HG03521 (cell line): Measurements from ENCODE around the gene SELENOO.

ENCODE experiments used
- ATAC-seq: cut with Tn5 transposase; IDR thresholded peaks from one replicate; pipeline ENCODE4 v1.9.1; 2021; ENCODE audit warnings: mild to moderate bottlenecking, moderate library complexity; ENCODE audit not compliant: unreplicated experiment

SELENOO gene

DNA sequence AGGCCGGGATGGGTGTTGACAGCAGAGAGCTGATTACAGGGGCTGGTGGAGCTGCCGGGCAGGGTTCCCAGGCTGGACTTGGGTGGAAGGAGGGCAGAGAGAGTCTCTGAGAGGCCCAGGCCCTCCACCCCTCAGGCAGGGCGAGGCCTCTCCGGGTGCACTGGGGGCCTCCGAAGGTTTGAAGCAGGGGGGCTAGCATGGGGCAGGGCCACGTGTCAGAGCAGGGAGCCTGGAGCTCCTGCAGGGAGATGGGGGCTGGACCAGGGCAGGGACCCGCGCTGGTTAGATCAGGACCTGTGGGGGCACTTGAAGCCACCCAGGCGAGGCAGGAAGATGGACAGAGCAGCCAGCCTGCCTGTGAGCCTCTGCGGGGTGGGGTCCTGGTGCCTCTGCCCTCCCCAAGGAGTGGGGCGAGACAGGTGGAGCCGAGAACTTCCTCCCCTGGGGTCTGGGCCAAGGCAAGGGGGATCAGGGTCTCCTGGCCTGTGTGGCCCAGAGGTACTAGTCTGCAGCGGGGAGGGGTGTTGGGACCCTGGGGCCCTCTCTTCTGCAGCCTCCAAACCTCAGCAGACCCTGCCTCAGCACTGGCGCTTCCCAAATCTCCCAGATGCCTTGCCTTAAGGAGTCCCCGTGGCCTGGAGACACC is 29.4 kb upstream of the SELENOO start:
- ATAC-seq: no peak

DNA sequence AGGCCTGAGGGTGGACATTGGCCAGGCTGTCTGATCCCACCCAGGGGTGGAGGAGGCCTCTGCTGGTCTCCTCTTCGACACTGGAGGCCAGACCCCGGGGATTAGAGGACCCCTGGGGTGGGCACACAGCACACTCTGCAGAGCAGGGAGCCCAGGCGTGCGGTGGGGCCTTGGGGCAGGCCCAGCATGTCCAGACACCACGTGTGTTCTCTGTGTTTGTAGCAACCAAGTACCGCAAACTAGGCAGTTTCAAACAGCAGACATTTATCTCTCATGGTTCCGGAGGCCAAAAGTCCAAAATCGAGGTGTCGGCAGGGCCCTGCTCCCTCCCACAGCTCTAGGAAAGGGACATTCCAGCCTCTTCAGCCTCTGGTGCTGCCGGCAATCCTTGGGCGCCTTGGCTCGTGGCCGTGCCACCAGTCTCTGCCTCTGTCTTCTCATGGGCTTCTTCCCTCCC is 28.8 kb upstream of the SELENOO start:
- ATAC-seq: no peak

- ATAC-seq: no peak
Measured at GRCh38 chr22:50173311-50173982, 27.4 kb upstream of the SELENOO start.

DNA sequence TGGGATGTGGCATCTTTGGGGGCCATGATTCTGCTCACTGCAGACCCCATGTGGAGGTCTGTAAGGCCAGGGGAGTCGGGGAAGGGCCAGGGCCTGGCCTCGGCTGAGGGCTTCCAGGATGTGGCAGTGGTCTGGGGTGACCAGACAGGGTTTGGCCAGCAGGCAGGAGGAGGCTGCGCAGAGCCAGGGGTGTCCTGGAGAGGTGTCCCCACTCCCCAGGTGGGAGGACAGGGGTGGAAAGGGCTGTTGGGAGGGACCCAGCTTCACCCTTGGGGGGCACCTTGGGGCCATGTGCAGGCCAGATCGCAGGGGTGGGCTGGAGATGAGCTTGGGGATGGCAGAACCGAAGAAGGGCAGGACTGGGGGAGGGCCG is 26.8 kb upstream of the SELENOO start:
- no peak for ATAC-seq

- no peak for ATAC-seq
Measured at GRCh38 chr22:50174382-50175190, 26.2 kb upstream of the SELENOO start.

- ATAC-seq: no peak
Measured at GRCh38 chr22:50175191-50175461, 25.7 kb upstream of the SELENOO start.

GRCh38 chr22:50175921-50176849 is 24.6 kb upstream of the SELENOO start:
- no peak for ATAC-seq

- ATAC-seq: no peak
Measured at GRCh38 chr22:50176850-50177536, 23.8 kb upstream of the SELENOO start.

DNA sequence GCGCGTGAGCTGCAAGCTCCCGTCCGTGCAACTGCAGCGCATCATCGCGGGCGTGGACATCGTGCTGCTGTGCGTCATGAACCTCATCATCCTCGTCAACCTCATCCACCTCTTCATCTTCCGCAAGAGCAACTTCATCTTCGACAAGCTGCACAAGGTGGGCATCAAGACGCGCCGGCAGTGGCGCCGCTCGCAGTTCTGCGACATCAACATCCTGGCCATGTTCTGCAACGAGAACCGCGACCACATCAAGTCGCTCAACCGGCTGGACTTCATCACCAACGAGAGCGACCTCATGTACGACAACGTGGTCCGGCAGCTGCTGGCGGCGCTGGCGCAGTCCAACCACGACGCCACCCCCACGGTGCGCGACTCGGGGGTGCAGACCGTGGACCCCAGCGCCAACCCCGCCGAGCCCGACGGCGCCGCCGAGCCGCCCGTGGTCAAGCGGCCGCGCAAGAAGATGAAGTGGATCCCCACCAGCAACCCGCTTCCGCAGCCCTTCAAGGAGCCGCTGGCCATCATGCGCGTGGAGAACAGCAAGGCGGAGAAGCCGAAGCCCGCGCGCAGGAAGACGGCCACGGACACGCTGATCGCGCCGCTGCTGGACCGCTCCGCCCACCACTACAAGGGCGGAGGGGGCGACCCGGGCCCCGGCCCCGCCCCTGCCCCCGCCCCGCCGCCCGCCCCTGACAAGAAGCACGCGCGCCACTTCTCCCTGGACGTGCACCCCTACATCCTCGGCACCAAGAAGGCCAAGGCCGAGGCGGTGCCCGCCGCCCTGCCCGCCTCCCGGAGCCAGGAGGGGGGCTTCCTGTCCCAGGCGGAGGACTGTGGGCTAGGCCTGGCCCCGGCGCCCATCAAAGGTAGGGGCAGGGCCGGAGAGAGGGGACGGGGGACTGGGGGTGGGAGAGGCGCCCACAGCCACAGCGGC is 23.0 kb upstream of the SELENOO start:
- ATAC-seq: no peak

DNA sequence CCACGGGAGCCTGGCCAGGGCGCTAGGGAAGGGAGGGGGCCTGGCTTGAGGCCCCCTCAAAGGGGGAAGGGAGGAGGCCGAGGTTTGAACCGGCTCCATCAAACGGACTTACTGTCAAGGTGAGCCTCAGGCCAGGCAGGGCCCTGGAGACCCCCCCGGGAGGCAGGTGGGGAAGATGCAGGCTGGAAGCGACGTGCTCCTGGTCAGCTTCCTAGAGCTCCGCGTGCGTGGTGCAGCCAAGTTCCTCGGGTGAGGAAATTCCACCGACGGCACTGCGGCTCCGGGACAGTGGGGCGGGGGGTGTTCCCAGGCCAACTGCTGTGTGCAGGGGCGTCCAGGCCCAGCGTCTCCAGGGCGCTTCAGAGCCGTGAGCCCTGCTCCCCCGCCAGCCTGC is 22.3 kb upstream of the SELENOO start:
- no peak for ATAC-seq

- no peak for ATAC-seq
Measured at GRCh38 chr22:50178871-50179869, 21.6 kb upstream of the SELENOO start.

DNA sequence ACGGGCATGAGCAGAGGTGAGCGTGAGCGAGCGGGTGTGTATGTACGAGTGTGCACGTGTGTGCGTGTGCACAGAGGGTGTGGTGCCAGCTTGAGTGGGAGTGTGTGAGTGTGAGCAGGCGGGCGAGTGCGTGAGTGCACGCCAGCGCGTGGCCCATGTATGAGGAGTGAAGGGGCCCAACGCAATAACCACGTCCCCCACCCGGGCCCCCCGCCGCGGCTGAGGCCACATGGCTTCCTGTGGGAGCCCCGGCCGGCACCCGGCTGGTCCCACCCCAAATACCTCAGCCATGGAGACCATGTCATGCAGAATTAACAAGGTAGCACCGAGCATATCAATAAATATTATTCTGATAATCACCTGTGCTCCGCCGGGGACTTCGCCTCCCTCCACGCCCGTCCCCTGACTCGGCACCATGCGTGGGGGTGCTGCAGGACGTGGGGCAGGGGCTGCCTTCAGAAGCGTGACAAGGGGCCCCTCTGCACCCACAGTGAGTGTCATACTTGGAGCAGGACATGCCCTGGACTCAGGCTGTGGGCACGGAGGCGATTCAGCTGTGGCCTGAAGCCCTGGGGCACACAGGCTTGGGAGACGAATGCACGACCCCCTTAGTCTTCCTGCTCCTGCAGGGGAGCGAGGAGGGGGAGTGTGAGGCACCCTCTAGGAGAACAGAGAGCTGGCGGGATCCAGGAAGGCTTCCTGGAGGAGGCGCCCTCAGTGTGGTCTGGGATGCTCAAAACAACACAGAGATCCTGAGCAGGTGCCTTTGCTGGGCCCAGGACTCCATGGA is 20.7 kb upstream of the SELENOO start:
- no peak for ATAC-seq

DNA sequence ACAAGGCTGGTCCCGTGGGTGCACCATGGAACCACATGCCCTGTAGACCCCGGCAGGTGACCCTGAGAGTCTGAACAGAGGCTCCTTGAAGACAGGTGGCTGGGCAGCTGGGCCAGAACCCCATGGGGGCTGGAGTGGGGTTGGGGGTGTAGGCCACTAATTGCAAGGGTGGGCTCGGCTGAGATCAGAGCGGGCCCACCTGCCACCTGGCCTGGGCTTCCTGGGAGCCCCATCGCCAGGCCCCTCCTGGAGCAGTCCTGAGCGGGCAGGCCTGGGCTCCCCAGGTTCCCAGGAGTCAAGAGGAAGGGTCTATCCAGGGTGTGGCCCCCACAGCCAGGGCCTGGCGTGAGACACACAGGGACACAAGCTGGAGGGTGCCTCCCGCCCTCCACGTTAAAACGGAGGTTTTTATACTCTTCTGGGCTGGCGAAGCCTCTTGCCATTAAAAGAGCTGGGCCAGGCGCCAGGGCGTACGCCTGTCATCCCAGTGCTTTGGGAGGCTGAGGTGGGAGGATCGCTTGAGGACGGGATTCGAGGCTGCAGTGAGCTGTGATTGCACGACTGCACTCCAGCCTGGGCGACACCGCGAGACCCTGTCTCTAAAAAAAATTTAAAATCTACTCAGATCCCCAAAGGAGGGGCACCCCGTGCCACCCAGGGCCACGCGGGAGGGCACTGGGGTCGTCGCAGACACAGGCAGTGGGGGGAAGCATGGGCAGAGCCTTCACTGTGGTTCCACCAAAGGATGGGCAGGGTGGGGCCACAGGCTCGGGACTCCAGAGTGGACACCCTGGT is 19.9 kb upstream of the SELENOO start:
- no peak for ATAC-seq

GRCh38 chr22:50182176-50183081 is 18.4 kb upstream of the SELENOO start:
- no peak for ATAC-seq

- ATAC-seq: no peak
Measured at GRCh38 chr22:50183141-50183971, 17.5 kb upstream of the SELENOO start.
